HG03432 (cell line): Measurements from ENCODE around the gene HBA1.
"Not testable (repeated sequence)": the region's sequence is repeated elsewhere in the genome, so short reads cannot be mapped to it uniquely, and the experiment has no call there.

Experiments used
- ATAC-seq: cut with Tn5 transposase; IDR thresholded peaks from one replicate; pipeline ENCODE4 v1.9.1; 2021; ENCODE audit warnings: mild to moderate bottlenecking, moderate library complexity; ENCODE audit not compliant: unreplicated experiment

HBA1 gene

GRCh38 chr16:159136-159849, 17.2 kb upstream of the HBA1 start:
- ATAC-seq, result no peak

GRCh38 chr16:160242-160641, 16.2 kb upstream of the HBA1 start:
- ATAC-seq, result not testable (repeated sequence)

GRCh38 chr16:160691-161190, 15.7 kb upstream of the HBA1 start:
- no peak for ATAC-seq

GRCh38 chr16:162271-162991, 14.0 kb upstream of the HBA1 start:
- no peak for ATAC-seq

GRCh38 chr16:163139-163538, 13.3 kb upstream of the HBA1 start:
- not testable (repeated sequence) for ATAC-seq

GRCh38 chr16:163696-164095, 12.8 kb upstream of the HBA1 start:
- ATAC-seq, result not testable (repeated sequence)

GRCh38 chr16:164134-164823, 12.2 kb upstream of the HBA1 start:
- ATAC-seq, result not testable (repeated sequence)

- ATAC-seq, result no peak
Measured at GRCh38 chr16:164827-165538, 11.5 kb upstream of the HBA1 start.

- no peak for ATAC-seq
Measured at GRCh38 chr16:165539-166374, 10.7 kb upstream of the HBA1 start, which contains the start of gene HBM. TSS of gene HBM (plus strand) at chr16:165978. CDS start at chr16:165998, 20 bp downstream.

- no peak for ATAC-seq
Measured at GRCh38 chr16:166375-167121, 9.9 kb upstream of the HBA1 start.

GRCh38 chr16:167122-167690, 9.3 kb upstream of the HBA1 start:
- no peak for ATAC-seq

GRCh38 chr16:168424-168823, 8.1 kb upstream of the HBA1 start:
- ATAC-seq, result no peak

- ATAC-seq, result no peak
Measured at GRCh38 chr16:169014-169413, 7.5 kb upstream of the HBA1 start.

- not testable (repeated sequence) for ATAC-seq
Measured at GRCh38 chr16:170088-170507, 6.4 kb upstream of the HBA1 start.

GRCh38 chr16:170788-171187, 5.7 kb upstream of the HBA1 start:
- ATAC-seq, result no peak

- not testable (repeated sequence) for ATAC-seq
Measured at GRCh38 chr16:172374-172941, 4.0 kb upstream of the HBA1 start, which contains the start of gene HBA2. TSS of gene HBA2 (plus strand) at chr16:172876. CDS start at chr16:172913, 37 bp downstream.

- ATAC-seq, result not testable (repeated sequence)
Measured at GRCh38 chr16:173211-173854, 3.1 kb upstream of the HBA1 start.
